Endothelial cell of umbilical vein (primary cell): ENCODE measurements around the gene STAU1. TPM values are rescaled to one million over a fixed set of nuclear protein-coding genes. Genes with fewer than 3 reads are reported as not detected.

Experiments used
- BruUV-seq: library from RNA; stranded (reverse); fragments of 400-500 nt; replicated peaks from 2 replicates; lab custom pipeline; 2021; lab: Mats Ljungman, UMichigan
- CTCF ChIA-PET: fragments of 300-600, 350-600 bp; sonication (Branson Sonifier 250); formaldehyde crosslinking; loops from one replicate; lab custom pipeline; 2021; ENCODE audit warnings: antibody characterized with exemption, inconsistent platforms; lab: Charles Lee
- POLR2A ChIA-PET: fragments of 300-600, 350-600 bp; sonication (Branson Sonifier 250); formaldehyde crosslinking; loops from one replicate; lab custom pipeline; 2021; ENCODE audit warnings: antibody characterized with exemption, inconsistent platforms; lab: Charles Lee
- DNase-seq: peaks from one replicate; pipeline ENCODE4 v3.0.0-alpha.2; 2011; ENCODE audit warnings: low read depth, low spot score
- FAIRE-seq: peaks from 2 replicates; lab custom pipeline; 2011; peaks lifted over from hg19 to GRCh38; lab: Jason Lieb, UNC
- H2AFZ ChIP-seq: 2 replicates; pipeline ENCODE4 v1.6.0; 2012; ENCODE audit warnings: low read depth, low read length, control low read depth, inconsistent platforms
- H3K27ac ChIP-seq: 2 replicates; pipeline ENCODE4 v1.5.1; 2011; ENCODE audit warnings: low read depth, mild to moderate bottlenecking, control low read depth, low read length, moderate library complexity; ENCODE audit not compliant: insufficient read depth
- H3K27me3 ChIP-seq, 2 experiments: 2 replicates each; pipeline versions ENCODE4 v1.6.0 to v1.6.1; 2011; ENCODE audit warnings: low read length in 2 of 2, mixed read lengths in 1 of 2; ENCODE audit not compliant: control insufficient read depth in 2 of 2, insufficient read depth in 2 of 2
- H3K36me3 ChIP-seq, 2 experiments: 2 replicates in 1 of 2; 3 replicates in 1 of 2; pipeline ENCODE4 v1.5.1; 2011; ENCODE audit warnings: low read length in 2 of 2, mild to moderate bottlenecking in 1 of 2, moderate library complexity in 1 of 2; ENCODE audit not compliant: control insufficient read depth in 2 of 2, insufficient read depth in 2 of 2; ENCODE audit errors: extremely low read depth in 1 of 2
- H3K4me1 ChIP-seq: 3 replicates; pipeline ENCODE4 v1.5.1; 2011; ENCODE audit warnings: mild to moderate bottlenecking, low read length; ENCODE audit not compliant: control insufficient read depth, insufficient read depth; ENCODE audit errors: extremely low read depth
- H3K4me2 ChIP-seq: 2 replicates; pipeline ENCODE4 v1.6.1; 2011; ENCODE audit warnings: low read length, control low read depth, mixed read lengths; ENCODE audit not compliant: insufficient read depth
- H3K4me3 ChIP-seq, 3 experiments: fragments of 200-600 bp in 1 of 3; sonication (generic), shearing (Covaris generic) in 1 of 3; replicated peaks in 1 of 3; 2 replicates each; pipeline ENCODE4 v1.5.1; 2011 to 2016; ENCODE audit warnings: control low read depth in 3 of 3, low read length in 3 of 3, mild to moderate bottlenecking in 2 of 3, inconsistent platforms in 1 of 3, low read depth in 1 of 3, moderate library complexity in 1 of 3; ENCODE audit not compliant: insufficient read depth in 1 of 3
- H3K79me2 ChIP-seq: 2 replicates; pipeline ENCODE4 v1.6.0; 2012; ENCODE audit warnings: low read length, inconsistent platforms; ENCODE audit not compliant: control insufficient read depth, insufficient read depth
- H3K9ac ChIP-seq: replicated peaks from 2 replicates; pipeline ENCODE3; 2011; ENCODE audit warnings: low read length, control low read depth; ENCODE audit not compliant: insufficient read depth; ENCODE audit errors: extremely low read depth
- H3K9me1 ChIP-seq: replicated peaks from 3 replicates; pipeline ENCODE4 v1.6.0; 2011; ENCODE audit warnings: mild to moderate bottlenecking, low read length; ENCODE audit not compliant: control insufficient read depth, insufficient read depth; ENCODE audit errors: extremely low read depth
- H3K9me3 ChIP-seq: replicated peaks from 2 replicates; pipeline ENCODE4 v1.5.1; 2012; ENCODE audit warnings: low read length, inconsistent platforms; ENCODE audit not compliant: control insufficient read depth, insufficient read depth
- H4K20me1 ChIP-seq: replicated peaks from 2 replicates; pipeline ENCODE3; 2011; ENCODE audit warnings: mild to moderate bottlenecking, low read length; ENCODE audit not compliant: control insufficient read depth, insufficient read depth; ENCODE audit errors: extremely low read depth
- EZH2 ChIP-seq: IDR thresholded peaks from 2 replicates; pipeline ENCODE4 v1.6.1; 2012; ENCODE audit warnings: borderline replicate concordance, low read depth, mild to moderate bottlenecking, moderate library complexity, low read length, inconsistent platforms; ENCODE audit not compliant: severe bottlenecking
- FOS ChIP-seq: IDR thresholded peaks from 2 replicates; pipeline ENCODE4 v1.6.1; 2011; ENCODE audit warnings: mild to moderate bottlenecking, low read length, moderate library complexity, borderline replicate concordance; ENCODE audit not compliant: insufficient read depth
- GATA2 ChIP-seq: IDR thresholded peaks from 2 replicates; pipeline ENCODE4 v1.7.0; 2011; ENCODE audit warnings: low read depth, mild to moderate bottlenecking, moderate library complexity, mixed read lengths, low read length; ENCODE audit not compliant: insufficient read length, insufficient read depth
- MYC ChIP-seq: IDR thresholded peaks from one replicate; pipeline ENCODE4 v1.6.1; 2011; ENCODE audit warnings: mild to moderate bottlenecking, low read depth, low read length
- POLR2AphosphoS5 ChIP-seq: IDR thresholded peaks from 2 replicates; pipeline ENCODE4 v1.6.1; 2012; ENCODE audit warnings: low read depth, mild to moderate bottlenecking, control low read depth, low read length, moderate library complexity; ENCODE audit not compliant: insufficient read depth
- dilution Hi-C: fragments of 300-500 bp; cut with MboI; formaldehyde crosslinking; loops from one replicate; pipeline ENCODE4 v1.15.0; 2019; ENCODE audit warnings: low sequenced_read_pairs; ENCODE audit not compliant: extremely low pct_ligation_motif_present
- intact Hi-C: fragments of 100-400 bp; cut with micrococcal nuclease; formaldehyde crosslinking; loops from one replicate; pipeline ENCODE4 v1.10.0; 2022
- polyA plus RNA-seq, 4 experiments: library from polyadenylated mRNA; depleted of rRNA in 3 of 4; stranded (reverse) in 3 of 4; unstranded in 1 of 4; fragments of >200 nt; gene quantifications; 2 replicates each; pipeline versions ENCODE4 v1.2.1 to v1.2.3, GENCODE V29; 2011 to 2012; ENCODE audit warnings: missing spikeins in 1 of 4
- total RNA-seq: library from RNA; stranded (reverse); gene quantifications from 2 replicates; pipeline ENCODE4 v1.2.3, GENCODE V29; 2021
- TF ChIP-seq, protein P1 (sequence below), 2 donors: IDR thresholded peaks; 1 replicate in 1 of 2; 2 replicates in 1 of 2; pipeline ENCODE4 v1.5.1; 2011; ENCODE audit warnings: low read length in 2 of 2, mild to moderate bottlenecking in 2 of 2, moderate library complexity in 2 of 2, control low read depth in 1 of 2, inconsistent platforms in 1 of 2, low read depth in 1 of 2; ENCODE audit not compliant: insufficient read depth in 1 of 2; ENCODE audit errors: extremely low read depth in 1 of 2
- TF ChIP-seq, protein P2 (sequence below): IDR thresholded peaks from 2 replicates; pipeline ENCODE4 v1.6.1; 2011; ENCODE audit not compliant: insufficient read depth, insufficient read length

STAU1 gene
- total and polyA plus RNA-seq, 2 donors (not counting 3 experiments of a cell fraction or from before 2014, with no cell fraction given) = 53.1 to 98.1 TPM

DNA sequence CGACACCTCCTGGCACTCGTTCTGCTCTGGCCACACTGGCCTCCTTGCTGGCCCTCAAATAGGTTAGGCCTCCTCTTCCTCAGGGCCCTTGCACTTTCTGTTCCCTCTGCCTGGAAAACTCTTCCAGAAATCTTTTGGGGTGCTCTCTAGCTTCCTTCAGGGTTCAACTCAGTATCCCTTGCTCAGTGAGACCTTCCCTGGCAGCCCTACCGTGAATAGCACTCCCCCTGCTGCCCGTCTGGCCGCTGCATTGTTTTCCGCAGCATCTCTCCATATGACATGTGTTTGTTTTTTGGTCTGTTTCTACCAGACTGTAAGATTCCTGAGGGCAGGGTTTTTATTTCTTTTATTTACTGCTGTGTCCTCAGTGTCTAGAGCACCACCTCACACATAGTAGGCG, 37.8 kb upstream of the STAU1 start:
- peaks cover 3% of the 10 kb centered on the region for H3K79me2 ChIP-seq
- H3K9me3 ChIP-seq = no peaks in the 10 kb centered on the region
- intact Hi-C loops = no loop called here
- TF ChIP-seq POLR2AphosphoS5 = no peak
- TF ChIP-seq, protein P1, sequence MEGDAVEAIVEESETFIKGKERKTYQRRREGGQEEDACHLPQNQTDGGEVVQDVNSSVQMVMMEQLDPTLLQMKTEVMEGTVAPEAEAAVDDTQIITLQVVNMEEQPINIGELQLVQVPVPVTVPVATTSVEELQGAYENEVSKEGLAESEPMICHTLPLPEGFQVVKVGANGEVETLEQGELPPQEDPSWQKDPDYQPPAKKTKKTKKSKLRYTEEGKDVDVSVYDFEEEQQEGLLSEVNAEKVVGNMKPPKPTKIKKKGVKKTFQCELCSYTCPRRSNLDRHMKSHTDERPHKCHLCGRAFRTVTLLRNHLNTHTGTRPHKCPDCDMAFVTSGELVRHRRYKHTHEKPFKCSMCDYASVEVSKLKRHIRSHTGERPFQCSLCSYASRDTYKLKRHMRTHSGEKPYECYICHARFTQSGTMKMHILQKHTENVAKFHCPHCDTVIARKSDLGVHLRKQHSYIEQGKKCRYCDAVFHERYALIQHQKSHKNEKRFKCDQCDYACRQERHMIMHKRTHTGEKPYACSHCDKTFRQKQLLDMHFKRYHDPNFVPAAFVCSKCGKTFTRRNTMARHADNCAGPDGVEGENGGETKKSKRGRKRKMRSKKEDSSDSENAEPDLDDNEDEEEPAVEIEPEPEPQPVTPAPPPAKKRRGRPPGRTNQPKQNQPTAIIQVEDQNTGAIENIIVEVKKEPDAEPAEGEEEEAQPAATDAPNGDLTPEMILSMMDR (IDR thresholded peaks at IDR 0.05; ENCODE audit: extremely low read depth in 1 of 2, insufficient read depth in 1 of 2, low read depth in 1 of 2, low read length in 2 of 2) = no peak
- no peak for TF ChIP-seq EZH2
- no peak for TF ChIP-seq GATA2
- TF ChIP-seq, protein P2, sequence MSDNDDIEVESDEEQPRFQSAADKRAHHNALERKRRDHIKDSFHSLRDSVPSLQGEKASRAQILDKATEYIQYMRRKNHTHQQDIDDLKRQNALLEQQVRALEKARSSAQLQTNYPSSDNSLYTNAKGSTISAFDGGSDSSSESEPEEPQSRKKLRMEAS = no peak
- no peak for TF ChIP-seq MYC
- no peak for TF ChIP-seq FOS
- POLR2A ChIA-PET = no interaction called here
- DNase-seq (no peak), FAIRE-seq (no peak)
- no peaks in the 10 kb centered on the region for H3K9me1 ChIP-seq
- H3K4me2 ChIP-seq = no peak overlapping the region
- H2AFZ ChIP-seq = no peak overlapping the region
- H3K27ac ChIP-seq = no peak overlapping the region
- H3K9ac ChIP-seq = no peak overlapping the region
- H3K27me3 ChIP-seq = no peaks in the 10 kb centered on the region
- H3K36me3 ChIP-seq = peaks cover 6 to 46% of the 10 kb centered on the region in 2 experiments
- H3K4me3 ChIP-seq = no peak overlapping the region
- CTCF ChIA-PET = interaction anchor here (0.6 kb wide), 1 partner anchor 21 kb away, joined by 3 read pairs; no protein-coding TSS in a partner anchor
- dilution Hi-C loops = loop anchor here (10.0 kb wide), 1 partner anchor 91 kb away; no protein-coding TSS in a partner anchor
- no peaks in the 10 kb centered on the region for H3K4me1 ChIP-seq
- BruUV-seq = no TSS peak
- H4K20me1 ChIP-seq = no peaks in the 10 kb centered on the region
